PFSK-1 (cell line): ENCODE data around the gene MTPN.

Experiments used
- FOXP2 ChIP-seq: optimal IDR thresholded peaks from 2 replicates; pipeline ENCODE3; 2011; ENCODE audit warnings: borderline replicate concordance, control low read depth, inconsistent platforms; ENCODE audit not compliant: insufficient read depth; ENCODE audit errors: extremely low read length, extremely low read depth
- POLR2AphosphoS5 ChIP-seq: IDR thresholded peaks from 2 replicates; pipeline ENCODE4 v1.6.1; 2012; ENCODE audit warnings: low read depth, mild to moderate bottlenecking, control low read depth, low read length, moderate library complexity
- SIN3A ChIP-seq: IDR thresholded peaks from 2 replicates; pipeline ENCODE4 v1.6.1; 2012; ENCODE audit warnings: mild to moderate bottlenecking, low read length, moderate library complexity, borderline replicate concordance; ENCODE audit not compliant: insufficient read depth
- TAF1 ChIP-seq: IDR thresholded peaks from 2 replicates; pipeline ENCODE4 v1.6.1; 2012; ENCODE audit warnings: low read length, control low read depth, borderline replicate concordance; ENCODE audit not compliant: insufficient read depth
- TF ChIP-seq, protein P1 (sequence below), 2 experiments: IDR thresholded peaks; 2 replicates each; pipeline versions ENCODE4 v1.6.1 to v1.8.0; 2011 to 2012; ENCODE audit warnings: low read depth in 2 of 2, low read length in 2 of 2, control low read depth in 1 of 2, inconsistent platforms in 1 of 2, mild to moderate bottlenecking in 1 of 2, moderate library complexity in 1 of 2; ENCODE audit not compliant: insufficient read depth in 1 of 2

DNA sequence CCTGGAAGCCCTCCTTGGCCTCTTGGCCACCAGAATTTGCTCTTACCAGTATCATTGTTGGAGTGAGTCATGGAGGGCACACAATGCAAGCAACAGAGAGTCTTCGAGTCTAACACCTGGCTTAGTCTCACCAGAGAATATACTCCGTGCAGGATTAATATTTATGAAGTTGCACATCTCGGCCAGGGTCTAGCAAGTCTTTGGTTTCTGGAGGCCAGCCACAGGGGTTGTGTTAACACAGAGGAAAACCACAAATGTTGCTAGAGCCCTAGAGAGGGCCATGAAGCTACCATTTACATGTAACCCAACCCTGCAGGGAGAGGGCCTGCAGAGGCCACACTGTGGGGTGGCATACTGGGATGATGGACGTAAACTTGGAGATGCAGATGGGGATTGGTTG lies 71.8 kb downstream of the MTPN start:
- no peak for TF ChIP-seq TAF1
- TF ChIP-seq SIN3A, result no peak
- no peak for TF ChIP-seq POLR2AphosphoS5
- TF ChIP-seq, protein P1, sequence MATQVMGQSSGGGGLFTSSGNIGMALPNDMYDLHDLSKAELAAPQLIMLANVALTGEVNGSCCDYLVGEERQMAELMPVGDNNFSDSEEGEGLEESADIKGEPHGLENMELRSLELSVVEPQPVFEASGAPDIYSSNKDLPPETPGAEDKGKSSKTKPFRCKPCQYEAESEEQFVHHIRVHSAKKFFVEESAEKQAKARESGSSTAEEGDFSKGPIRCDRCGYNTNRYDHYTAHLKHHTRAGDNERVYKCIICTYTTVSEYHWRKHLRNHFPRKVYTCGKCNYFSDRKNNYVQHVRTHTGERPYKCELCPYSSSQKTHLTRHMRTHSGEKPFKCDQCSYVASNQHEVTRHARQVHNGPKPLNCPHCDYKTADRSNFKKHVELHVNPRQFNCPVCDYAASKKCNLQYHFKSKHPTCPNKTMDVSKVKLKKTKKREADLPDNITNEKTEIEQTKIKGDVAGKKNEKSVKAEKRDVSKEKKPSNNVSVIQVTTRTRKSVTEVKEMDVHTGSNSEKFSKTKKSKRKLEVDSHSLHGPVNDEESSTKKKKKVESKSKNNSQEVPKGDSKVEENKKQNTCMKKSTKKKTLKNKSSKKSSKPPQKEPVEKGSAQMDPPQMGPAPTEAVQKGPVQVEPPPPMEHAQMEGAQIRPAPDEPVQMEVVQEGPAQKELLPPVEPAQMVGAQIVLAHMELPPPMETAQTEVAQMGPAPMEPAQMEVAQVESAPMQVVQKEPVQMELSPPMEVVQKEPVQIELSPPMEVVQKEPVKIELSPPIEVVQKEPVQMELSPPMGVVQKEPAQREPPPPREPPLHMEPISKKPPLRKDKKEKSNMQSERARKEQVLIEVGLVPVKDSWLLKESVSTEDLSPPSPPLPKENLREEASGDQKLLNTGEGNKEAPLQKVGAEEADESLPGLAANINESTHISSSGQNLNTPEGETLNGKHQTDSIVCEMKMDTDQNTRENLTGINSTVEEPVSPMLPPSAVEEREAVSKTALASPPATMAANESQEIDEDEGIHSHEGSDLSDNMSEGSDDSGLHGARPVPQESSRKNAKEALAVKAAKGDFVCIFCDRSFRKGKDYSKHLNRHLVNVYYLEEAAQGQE (IDR thresholded peaks at IDR 0.05; ENCODE audit: insufficient read depth in 1 of 2, low read depth in 2 of 2, low read length in 2 of 2), result no peak
- no peak for TF ChIP-seq FOXP2
